Transverse colon (tissue), 4 donors: ENCODE results near the gene CACNA1C. TPM values are rescaled to one million over a fixed set of nuclear protein-coding genes. Genes with fewer than 3 reads are reported as not detected.

Source experiments
- DNase-seq: peaks from one replicate; pipeline ENCODE4 v3.0.0-alpha.2; 2019
- H3K27ac ChIP-seq, 4 donors: fragments of 200-600 bp; sonication (generic); 2 replicates each; pipeline ENCODE4 v1.5.1; 2016 to 2018; ENCODE audit warnings: inconsistent platforms in 4 of 4
- H3K27me3 ChIP-seq: fragments of 200-600 bp; sonication (generic); 2 replicates; pipeline ENCODE4 v1.5.1; 2017; ENCODE audit warnings: inconsistent platforms
- H3K36me3 ChIP-seq, 4 donors: fragments of 200-600 bp; sonication (generic); 2 replicates each; pipeline ENCODE4 v1.5.1; 2017 to 2019; ENCODE audit warnings: inconsistent platforms in 4 of 4
- H3K4me1 ChIP-seq, 4 donors: fragments of 200-600 bp; sonication (generic); 2 replicates each; pipeline ENCODE4 v1.5.1; 2017 to 2020; ENCODE audit warnings: inconsistent platforms in 4 of 4
- H3K4me3 ChIP-seq, 4 donors: fragments of 200-600 bp; sonication (generic); 1 replicate in 1 of 4; 2 replicates in 3 of 4; pipeline versions ENCODE4 v1.5.1 to v1.6.1; 2017 to 2019; ENCODE audit warnings: inconsistent platforms in 4 of 4
- H3K9me3 ChIP-seq, 2 donors: fragments of 200-600 bp; sonication (generic); 2 replicates each; pipeline ENCODE4 v1.5.1; 2017 to 2019; ENCODE audit warnings: inconsistent platforms in 2 of 2
- CTCF ChIP-seq, 5 experiments: fragments of 200-600 bp in 3 of 5; fragments of 450-650 bp in 2 of 5; sonication (generic) in 3 of 5; IDR thresholded peaks; 1 replicate in 2 of 5; 2 replicates in 3 of 5; pipeline ENCODE4 v1.5.1; 2016 to 2017; ENCODE audit warnings: antibody characterized with exemption in 5 of 5, inconsistent platforms in 3 of 5, mild to moderate bottlenecking in 2 of 5, moderate library complexity in 1 of 5
- EP300 ChIP-seq: sonication (generic); formaldehyde crosslinking; IDR thresholded peaks from one replicate; pipeline ENCODE4 v1.6.1; 2017; ENCODE audit warnings: antibody characterized with exemption, low read depth
- POLR2A ChIP-seq: fragments of 450-650 bp; IDR thresholded peaks from one replicate; pipeline ENCODE4 v1.6.1; 2016; ENCODE audit warnings: antibody characterized with exemption, mild to moderate bottlenecking, moderate library complexity
- POLR2AphosphoS5 ChIP-seq, 3 donors: sonication (generic); formaldehyde crosslinking; IDR thresholded peaks; one replicate each; pipeline ENCODE4 v1.6.1; 2016; ENCODE audit warnings: antibody characterized with exemption in 3 of 3
- WGBS, 2 donors: methylation state at CpG; one replicate each; pipeline ENCODE4 v1.1.5; 2018; ENCODE audit warnings: low coverage in 1 of 2; 5-methylcytosine and 5-hydroxymethylcytosine counted together
- in situ Hi-C, 4 donors: fragments of 200-750 bp; cut with MboI; loops; one replicate each; pipeline versions ENCODE4 v1.15.0 to v1.15.1; 2017; ENCODE audit warnings: low sequenced_read_pairs in 3 of 4, low pct_ligation_motif_present in 1 of 4, low pct_unique_long_range_greater_than_20kb in 1 of 4
- intact Hi-C: fragments of 100-400 bp; cut with DNase I; formaldehyde crosslinking; loops from one replicate; pipeline ENCODE4 v1.15.1; 2023; ENCODE audit warnings: low total_unique reads
- total RNA-seq, 4 donors: library from RNA; depleted of rRNA; stranded (reverse); fragments of >200 nt; gene quantifications; one replicate each; pipeline ENCODE4 v1.1.0, GENCODE V29; 2016

The CACNA1C gene
- total RNA-seq, 4 donors from 2014 or later: 18.8 to 35.2 (median 24.8) TPM

- 60 to 70% methylated on average over 3 to 4 of the region's 4 CpGs for WGBS, 2 donors
- Histone ChIP-seq H3K27me3 (peaks cover 14% of the 10 kb centered on the region), H3K27ac (no peak overlapping the region), H3K36me3 (no peaks in the 10 kb centered on the region), H3K9me3 (no peaks in the 10 kb centered on the region), H3K4me3 (no peak overlapping the region), H3K4me1 (peaks cover 0 to 7% (median under 1%) of the 10 kb centered on the region in 4 donors)
- TF ChIP-seq POLR2A (no peak), POLR2AphosphoS5 (IDR thresholded peaks at IDR 0.05) (no peak), CTCF (IDR thresholded peaks at IDR 0.05) (no peak), EP300 (no peak)
- no peak for DNase-seq
- in situ Hi-C loops (loop anchor here in 2 of 4 donors (25.0 kb wide), 1 partner anchor 235 kb away; the partner anchor contains the start of gene LRTM2 (in 2 of the 2)), intact Hi-C loops (no loop called here)
Measured at GRCh38 chr12:2046957-2047356, 5.8 kb upstream of the CACNA1C start.

GRCh38 chr12:2047752-2048151, 5.0 kb upstream of the CACNA1C start:
- Histone ChIP-seq H3K27ac (no peak overlapping the region), H3K9me3 (no peaks in the 10 kb centered on the region), H3K27me3 (peaks cover 17% of the 10 kb centered on the region), H3K4me1 (peaks cover 0 to 10% (median 2%) of the 10 kb centered on the region in 4 donors), H3K4me3 (no peak overlapping the region), H3K36me3 (no peaks in the 10 kb centered on the region)
- DNase-seq: no peak
- intact Hi-C loops (no loop called here), in situ Hi-C loops (loop anchor here in 2 of 4 donors (25.0 kb wide), 1 partner anchor 235 kb away; the partner anchor contains the start of gene LRTM2 (in 2 of the 2))
- no peak for TF ChIP-seq EP300
- TF ChIP-seq POLR2A: no peak
- no peak for TF ChIP-seq CTCF (IDR thresholded peaks at IDR 0.05)
- no peak for TF ChIP-seq POLR2AphosphoS5 (IDR thresholded peaks at IDR 0.05)
- 87 to 100% methylated on average over 2 to 7 of the region's 7 CpGs for WGBS, 2 donors

DNA sequence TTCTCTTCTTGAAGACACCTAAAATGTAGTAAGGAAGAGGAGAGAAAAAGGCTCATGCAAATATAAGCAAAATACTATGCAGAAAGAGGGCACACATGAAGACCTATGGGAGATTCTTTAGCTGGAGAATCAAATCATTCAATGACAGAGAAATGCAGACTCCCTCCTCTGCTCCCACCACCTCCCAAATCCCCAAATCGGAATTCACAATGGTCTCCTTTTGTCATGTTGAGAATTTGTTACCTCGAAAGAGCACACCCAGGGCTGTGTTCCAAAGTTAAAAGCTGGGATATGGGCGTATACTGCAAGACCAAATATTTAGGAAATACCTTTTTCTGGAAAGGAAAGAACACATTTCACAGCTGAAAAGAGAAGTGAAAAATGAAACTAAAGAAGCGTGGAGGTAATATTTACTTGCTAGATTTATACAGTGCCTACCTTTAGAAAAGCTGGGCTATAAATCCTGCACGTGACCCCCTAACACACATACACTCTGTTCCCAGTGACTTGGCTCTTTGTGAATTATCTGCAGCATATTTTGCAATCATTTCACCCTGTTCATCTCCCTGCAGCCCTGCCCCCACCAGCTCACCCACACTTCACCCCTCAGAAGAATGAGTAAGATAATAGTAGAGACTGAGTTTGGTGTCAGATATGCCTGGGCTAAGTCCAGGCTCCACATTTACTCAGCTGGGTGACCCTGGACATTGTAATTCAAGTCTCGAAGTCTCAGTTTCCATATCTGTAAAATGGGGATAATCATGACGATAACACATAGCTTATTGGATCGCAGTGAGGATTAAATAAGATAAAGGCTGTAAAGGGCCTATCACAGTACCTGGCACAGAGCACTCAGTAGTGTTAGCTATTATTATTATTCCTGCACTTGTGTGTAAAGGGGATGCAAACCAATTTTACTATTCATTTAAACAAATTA, 2.9 kb upstream of the CACNA1C start:
- in situ Hi-C loops (loop anchor here (10.0 to 25.0 kb wide), 7 partner anchors 215 to 537 kb away; partner anchors contain the start of gene LRTM2 (in 2 of the 4)), intact Hi-C loops (loop anchor here (10.0 kb wide), 1 partner anchor 535 kb away; no protein-coding TSS in a partner anchor)
- H3K27ac ChIP-seq: no peak overlapping the region
- H3K4me1 ChIP-seq: peaks cover 0 to 16% (median 10%) of the 10 kb centered on the region in 4 donors
- WGBS, 2 donors: 35 to 58% methylated on average over 7 to 8 of the region's 8 CpGs
- no peaks in the 10 kb centered on the region for H3K36me3 ChIP-seq
- H3K9me3 ChIP-seq: no peaks in the 10 kb centered on the region
- peaks cover 36% of the 10 kb centered on the region for H3K27me3 ChIP-seq
- TF ChIP-seq CTCF (IDR thresholded peaks at IDR 0.05): no peak
- no peak for TF ChIP-seq EP300
- no peak for TF ChIP-seq POLR2AphosphoS5 (IDR thresholded peaks at IDR 0.05)
- no peak for TF ChIP-seq POLR2A
- no peak for DNase-seq
- H3K4me3 ChIP-seq: no peak overlapping the region
